K562 (cell line): ENCODE results near the gene SULT2B1. TPM values are rescaled to one million over a fixed set of nuclear protein-coding genes. Genes with fewer than 3 reads are reported as not detected.

Experiments
- BACH1 ChIP-seq: fragments of 200-800 bp; sonication (Bioruptor generic); IDR thresholded peaks from 2 replicates; pipeline ENCODE4 v1.6.1; 2016; ENCODE audit warnings: missing genetic modification characterization, missing compliant biosample characterization
- CXXC5 ChIP-seq: fragments of 250-450 bp; sonication (Bioruptor Pico); IDR thresholded peaks from 2 replicates; pipeline ENCODE4 v1.8.0; 2022; ENCODE audit warnings: inconsistent platforms, mild to moderate bottlenecking, moderate library complexity
- ELF4 ChIP-seq: fragments of 450-650 bp; formaldehyde crosslinking; IDR thresholded peaks from 2 replicates; pipeline ENCODE4 v1.4.0; 2022; ENCODE audit warnings: missing genetic modification characterization
- MCM2 ChIP-seq: fragments of 450-650 bp; IDR thresholded peaks from 2 replicates; pipeline ENCODE4 v1.6.1; 2017; ENCODE audit warnings: low read depth, mild to moderate bottlenecking
- NR2C2 ChIP-seq, 2 experiments: fragments of 200-800 bp in 1 of 2; sonication (Bioruptor generic) in 1 of 2; sonication (generic) in 1 of 2; formaldehyde crosslinking in 1 of 2; IDR thresholded peaks; 2 replicates each; pipeline versions ENCODE4 v1.6.1 to v1.8.0; 2016 to 2022; ENCODE audit warnings: mild to moderate bottlenecking in 1 of 2, missing compliant biosample characterization in 1 of 2, missing genetic modification characterization in 1 of 2, missing genetic modification reagents in 1 of 2
- RBM14 ChIP-seq: fragments of 200-400 bp; formaldehyde crosslinking; IDR thresholded peaks from 2 replicates; pipeline ENCODE4 v1.6.1; 2018; ENCODE audit warnings: low read depth, mild to moderate bottlenecking, low read length, moderate library complexity, borderline replicate concordance; ENCODE audit not compliant: insufficient read depth
- ZNF175 ChIP-seq: fragments of 200-800 bp; sonication (Bioruptor generic); IDR thresholded peaks from 2 replicates; pipeline ENCODE4 v1.6.1; 2016; ENCODE audit warnings: low read depth, mild to moderate bottlenecking, missing genetic modification characterization, missing compliant biosample characterization
- ZNF431 ChIP-seq: sonication (generic); formaldehyde crosslinking; IDR thresholded peaks from 2 replicates; pipeline ENCODE4 v1.8.0; 2022; ENCODE audit warnings: mild to moderate bottlenecking, missing genetic modification reagents
- ZNF551 ChIP-seq: fragments of 250-450 bp; sonication (Bioruptor Pico); IDR thresholded peaks from 2 replicates; pipeline ENCODE4 v1.5.0; 2021; ENCODE audit warnings: mild to moderate bottlenecking, moderate library complexity
- ZNF644 ChIP-seq: fragments of 200-800 bp; sonication (Bioruptor generic); IDR thresholded peaks from 2 replicates; pipeline ENCODE4 v1.6.1; 2016; ENCODE audit warnings: low read depth, missing genetic modification characterization, missing compliant biosample characterization
- ZZZ3 ChIP-seq: fragments of 450-650 bp; IDR thresholded peaks from 2 replicates; pipeline ENCODE4 v1.6.1; 2016; ENCODE audit warnings: antibody characterized with exemption, mild to moderate bottlenecking, moderate library complexity
- polyA plus RNA-seq, 8 experiments: library from polyadenylated mRNA; depleted of rRNA in 4 of 8; stranded (reverse) in 5 of 8; unstranded in 3 of 8; fragments of >200 nt; fragmentation: Nextera tagmentation in 2 of 8; fragmentation: Illumina TruSeq in 1 of 8; extraction: Ambion mirVana in 2 of 8; extraction: Trizol in 1 of 8; gene quantifications; 2 replicates each; pipeline versions ENCODE4 v1.2.1 to v1.2.3, GENCODE V29; 2011 to 2014; ENCODE audit warnings: inconsistent platforms in 1 of 8, missing spikeins in 1 of 8
- total RNA-seq, 7 experiments: library from RNA; depleted of rRNA in 6 of 7; stranded (reverse); fragments of >200 nt in 6 of 7; fragmentation: Illumina TruSeq in 2 of 7; extraction: Trizol in 2 of 7; gene quantifications; 2 replicates each; pipeline versions ENCODE4 v1.2.1 to v1.2.3, GENCODE V29; 2011 to 2021; ENCODE audit warnings: low replicate concordance in 1 of 7
- TF ChIP-seq, protein P1 (sequence below): fragments of 450-650 bp; IDR thresholded peaks from 2 replicates; pipeline ENCODE4 v1.6.1; 2018; ENCODE audit not compliant: partially characterized antibody
- TF ChIP-seq, protein P2 (sequence below), 3 experiments: fragments of 200-800 bp in 1 of 3; fragments of 250-450 bp in 1 of 3; fragments of 450-650 bp in 1 of 3; sonication (Bioruptor Pico) in 1 of 3; sonication (Bioruptor generic) in 1 of 3; formaldehyde crosslinking in 1 of 3; IDR thresholded peaks; 2 replicates each; pipeline versions ENCODE4 v1.6.1 to v1.8.0; 2016 to 2022; ENCODE audit warnings: mild to moderate bottlenecking in 2 of 3, missing genetic modification characterization in 2 of 3, missing compliant biosample characterization in 1 of 3, moderate library complexity in 1 of 3
- TF ChIP-seq, protein P3 (sequence below): fragments of 200-800 bp; sonication (Bioruptor generic); IDR thresholded peaks from 2 replicates; pipeline ENCODE4 v1.6.1; 2017; ENCODE audit warnings: missing genetic modification characterization, missing compliant biosample characterization
- TF ChIP-seq, protein P4 (sequence below): conservative IDR thresholded peaks from 2 replicates; pipeline ENCODE4 v1.6.1; 2011; ENCODE audit warnings: low read depth, mild to moderate bottlenecking, low read length; ENCODE audit not compliant: control insufficient read depth

The SULT2B1 gene
- total and polyA plus RNA-seq, 9 of the 15 experiments (the other 6 are each of a cell fraction or from before 2014, with no cell fraction given), result 0.09 to 0.62 (median 0.22) TPM; not detected in 2

DNA sequence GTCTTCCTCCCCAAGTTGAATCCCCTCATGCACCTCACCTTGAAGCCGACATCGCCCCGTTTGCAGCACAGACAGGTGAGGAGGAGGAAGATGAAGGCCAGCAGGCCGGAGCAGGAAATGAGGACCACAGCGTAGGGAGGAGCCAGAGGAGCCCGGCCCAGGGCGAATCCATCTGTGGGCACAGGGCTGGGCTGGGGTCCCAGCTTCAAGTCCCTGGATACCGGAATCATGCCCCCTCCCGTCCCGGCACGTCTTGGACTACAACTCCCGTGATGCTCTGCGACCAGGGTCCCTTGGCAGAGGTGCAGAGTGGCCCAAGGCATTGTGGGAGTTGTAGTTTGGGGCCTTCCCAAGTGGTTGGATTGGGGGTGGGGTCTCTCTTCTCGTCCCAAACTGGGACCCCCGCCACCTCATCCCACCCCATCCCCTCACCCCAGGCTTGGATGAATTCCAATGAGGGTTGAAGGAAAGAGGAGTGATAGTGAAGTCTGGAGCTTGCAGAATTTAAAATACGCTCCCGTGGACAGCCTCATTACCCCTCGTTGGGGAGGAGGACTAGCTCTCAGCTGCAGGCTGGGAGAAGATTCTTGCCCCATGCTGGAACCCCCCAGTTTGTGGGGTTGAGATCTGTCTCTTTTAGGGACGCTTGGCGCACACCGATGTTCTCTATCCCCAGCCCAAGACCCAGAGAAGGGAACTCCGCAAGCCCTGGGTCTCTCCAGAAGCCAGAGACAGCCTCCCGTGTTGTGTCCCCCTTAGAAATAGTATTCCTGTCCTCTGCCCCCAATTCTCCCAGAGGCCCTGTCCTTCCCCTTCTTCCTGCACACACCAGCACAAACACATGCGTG is 41.3 kb upstream of the SULT2B1 start (continued):
- TF ChIP-seq NR2C2 (CRISPR knock-in tag; IDR thresholded peaks at IDR 0.05), result no peak
- TF ChIP-seq NR2C2 (tag; IDR thresholded peaks at IDR 0.05), result 0 out of 2 replicates have a peak, but pooled peaks have one; percentile 33
- TF ChIP-seq, protein P1, sequence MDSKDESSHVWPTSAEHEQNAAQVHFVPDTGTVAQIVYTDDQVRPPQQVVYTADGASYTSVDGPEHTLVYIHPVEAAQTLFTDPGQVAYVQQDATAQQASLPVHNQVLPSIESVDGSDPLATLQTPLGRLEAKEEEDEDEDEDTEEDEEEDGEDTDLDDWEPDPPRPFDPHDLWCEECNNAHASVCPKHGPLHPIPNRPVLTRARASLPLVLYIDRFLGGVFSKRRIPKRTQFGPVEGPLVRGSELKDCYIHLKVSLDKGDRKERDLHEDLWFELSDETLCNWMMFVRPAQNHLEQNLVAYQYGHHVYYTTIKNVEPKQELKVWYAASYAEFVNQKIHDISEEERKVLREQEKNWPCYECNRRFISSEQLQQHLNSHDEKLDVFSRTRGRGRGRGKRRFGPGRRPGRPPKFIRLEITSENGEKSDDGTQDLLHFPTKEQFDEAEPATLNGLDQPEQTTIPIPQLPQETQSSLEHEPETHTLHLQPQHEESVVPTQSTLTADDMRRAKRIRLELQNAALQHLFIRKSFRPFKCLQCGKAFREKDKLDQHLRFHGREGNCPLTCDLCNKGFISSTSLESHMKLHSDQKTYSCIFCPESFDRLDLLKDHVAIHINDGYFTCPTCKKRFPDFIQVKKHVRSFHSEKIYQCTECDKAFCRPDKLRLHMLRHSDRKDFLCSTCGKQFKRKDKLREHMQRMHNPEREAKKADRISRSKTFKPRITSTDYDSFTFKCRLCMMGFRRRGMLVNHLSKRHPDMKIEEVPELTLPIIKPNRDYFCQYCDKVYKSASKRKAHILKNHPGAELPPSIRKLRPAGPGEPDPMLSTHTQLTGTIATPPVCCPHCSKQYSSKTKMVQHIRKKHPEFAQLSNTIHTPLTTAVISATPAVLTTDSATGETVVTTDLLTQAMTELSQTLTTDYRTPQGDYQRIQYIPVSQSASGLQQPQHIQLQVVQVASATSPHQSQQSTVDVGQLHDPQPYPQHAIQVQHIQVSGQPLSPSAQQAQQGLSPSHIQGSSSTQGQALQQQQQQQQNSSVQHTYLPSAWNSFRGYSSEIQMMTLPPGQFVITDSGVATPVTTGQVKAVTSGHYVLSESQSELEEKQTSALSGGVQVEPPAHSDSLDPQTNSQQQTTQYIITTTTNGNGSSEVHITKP, result peak; percentile 91
- TF ChIP-seq ZZZ3, result no peak
- TF ChIP-seq RBM14, result no peak
- TF ChIP-seq, protein P2, sequence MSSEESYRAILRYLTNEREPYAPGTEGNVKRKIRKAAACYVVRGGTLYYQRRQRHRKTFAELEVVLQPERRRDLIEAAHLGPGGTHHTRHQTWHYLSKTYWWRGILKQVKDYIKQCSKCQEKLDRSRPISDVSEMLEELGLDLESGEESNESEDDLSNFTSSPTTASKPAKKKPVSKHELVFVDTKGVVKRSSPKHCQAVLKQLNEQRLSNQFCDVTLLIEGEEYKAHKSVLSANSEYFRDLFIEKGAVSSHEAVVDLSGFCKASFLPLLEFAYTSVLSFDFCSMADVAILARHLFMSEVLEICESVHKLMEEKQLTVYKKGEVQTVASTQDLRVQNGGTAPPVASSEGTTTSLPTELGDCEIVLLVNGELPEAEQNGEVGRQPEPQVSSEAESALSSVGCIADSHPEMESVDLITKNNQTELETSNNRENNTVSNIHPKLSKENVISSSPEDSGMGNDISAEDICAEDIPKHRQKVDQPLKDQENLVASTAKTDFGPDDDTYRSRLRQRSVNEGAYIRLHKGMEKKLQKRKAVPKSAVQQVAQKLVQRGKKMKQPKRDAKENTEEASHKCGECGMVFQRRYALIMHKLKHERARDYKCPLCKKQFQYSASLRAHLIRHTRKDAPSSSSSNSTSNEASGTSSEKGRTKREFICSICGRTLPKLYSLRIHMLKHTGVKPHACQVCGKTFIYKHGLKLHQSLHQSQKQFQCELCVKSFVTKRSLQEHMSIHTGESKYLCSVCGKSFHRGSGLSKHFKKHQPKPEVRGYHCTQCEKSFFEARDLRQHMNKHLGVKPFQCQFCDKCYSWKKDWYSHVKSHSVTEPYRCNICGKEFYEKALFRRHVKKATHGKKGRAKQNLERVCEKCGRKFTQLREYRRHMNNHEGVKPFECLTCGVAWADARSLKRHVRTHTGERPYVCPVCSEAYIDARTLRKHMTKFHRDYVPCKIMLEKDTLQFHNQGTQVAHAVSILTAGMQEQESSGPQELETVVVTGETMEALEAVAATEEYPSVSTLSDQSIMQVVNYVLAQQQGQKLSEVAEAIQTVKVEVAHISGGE (CRISPR knock-in tag; IDR thresholded peaks at IDR 0.05), result 0 out of 6 replicates have a peak, but pooled peaks of 1 of the 3 experiments have one; percentile 47
- TF ChIP-seq, protein P3, sequence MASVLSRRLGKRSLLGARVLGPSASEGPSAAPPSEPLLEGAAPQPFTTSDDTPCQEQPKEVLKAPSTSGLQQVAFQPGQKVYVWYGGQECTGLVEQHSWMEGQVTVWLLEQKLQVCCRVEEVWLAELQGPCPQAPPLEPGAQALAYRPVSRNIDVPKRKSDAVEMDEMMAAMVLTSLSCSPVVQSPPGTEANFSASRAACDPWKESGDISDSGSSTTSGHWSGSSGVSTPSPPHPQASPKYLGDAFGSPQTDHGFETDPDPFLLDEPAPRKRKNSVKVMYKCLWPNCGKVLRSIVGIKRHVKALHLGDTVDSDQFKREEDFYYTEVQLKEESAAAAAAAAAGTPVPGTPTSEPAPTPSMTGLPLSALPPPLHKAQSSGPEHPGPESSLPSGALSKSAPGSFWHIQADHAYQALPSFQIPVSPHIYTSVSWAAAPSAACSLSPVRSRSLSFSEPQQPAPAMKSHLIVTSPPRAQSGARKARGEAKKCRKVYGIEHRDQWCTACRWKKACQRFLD (CRISPR knock-in tag), result peak; percentile 90
- TF ChIP-seq, protein P4, sequence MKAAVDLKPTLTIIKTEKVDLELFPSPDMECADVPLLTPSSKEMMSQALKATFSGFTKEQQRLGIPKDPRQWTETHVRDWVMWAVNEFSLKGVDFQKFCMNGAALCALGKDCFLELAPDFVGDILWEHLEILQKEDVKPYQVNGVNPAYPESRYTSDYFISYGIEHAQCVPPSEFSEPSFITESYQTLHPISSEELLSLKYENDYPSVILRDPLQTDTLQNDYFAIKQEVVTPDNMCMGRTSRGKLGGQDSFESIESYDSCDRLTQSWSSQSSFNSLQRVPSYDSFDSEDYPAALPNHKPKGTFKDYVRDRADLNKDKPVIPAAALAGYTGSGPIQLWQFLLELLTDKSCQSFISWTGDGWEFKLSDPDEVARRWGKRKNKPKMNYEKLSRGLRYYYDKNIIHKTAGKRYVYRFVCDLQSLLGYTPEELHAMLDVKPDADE, result peak; percentile 95
- 0 out of 2 replicates have a peak, but pooled peaks have one; percentile 15 for TF ChIP-seq CXXC5 (CRISPR knock-in tag)
- no peak for TF ChIP-seq MCM2
- TF ChIP-seq ZNF175 (CRISPR knock-in tag), result peak; percentile 43; the same call in 1 of the 2 replicates
- TF ChIP-seq ZNF551 (CRISPR knock-in tag), result no peak
- TF ChIP-seq BACH1 (tag), result peak; percentile 54; the same call in 1 of the 2 replicates
- no peak for TF ChIP-seq ZNF431 (CRISPR knock-in tag)
- TF ChIP-seq ELF4 (CRISPR knock-in tag), result no peak
- TF ChIP-seq ZNF644 (tag), result peak; percentile 93
